GM12878 (cell line): ENCODE data around the gene VPS26A. TPM values are rescaled to one million over a fixed set of nuclear protein-coding genes. Genes with fewer than 3 reads are reported as not detected.

Experiments
- ATAC-seq: fragments of 200-7000 bp; cut with Tn5 transposase; 3 replicates; pipeline ENCODE4 v1.9.1; 2020; ENCODE audit warnings: mild to moderate bottlenecking, moderate library complexity
- BruUV-seq: library from RNA; stranded (reverse); fragments of 400-500 nt; replicated peaks from 2 replicates; lab custom pipeline; 2021; lab: Mats Ljungman, UMichigan
- CTCF ChIA-PET: fragments of 300-600 bp; sonication (Branson Sonifier 250); formaldehyde crosslinking; extraction: SDS; loops from one replicate; lab custom pipeline; 2021; ENCODE audit warnings: inconsistent platforms; lab: Yijun Ruan, JAX
- POLR2A ChIA-PET: fragments of 350-600 bp; formaldehyde crosslinking; extraction: SDS; loops from one replicate; lab custom pipeline; 2021; ENCODE audit warnings: inconsistent platforms; lab: Charles Lee
- RAD21 ChIA-PET: fragments of 300-600 bp; sonication (Branson Sonifier 250); formaldehyde crosslinking; loops from one replicate; lab custom pipeline; 2023; ENCODE audit warnings: antibody characterized with exemption; ENCODE audit not compliant: unreplicated experiment; lab: Charles Lee
- SMC1A ChIA-PET: fragments of 300-600 bp; sonication (Branson Sonifier 250); formaldehyde crosslinking; loops from one replicate; lab custom pipeline; 2023; ENCODE audit not compliant: unreplicated experiment, uncharacterized antibody; lab: Charles Lee
- DNase-seq: peaks from one replicate; pipeline ENCODE4 v3.0.0-alpha.2; 2011; ENCODE audit warnings: low read depth, low spot score
- FAIRE-seq: peaks from 3 replicates; lab custom pipeline; 2011; peaks lifted over from hg19 to GRCh38; lab: Jason Lieb, UNC
- H2AFZ ChIP-seq: 2 replicates; pipeline ENCODE4 v1.6.0; 2011; ENCODE audit warnings: low read depth, low read length, control low read depth; ENCODE audit not compliant: control insufficient read depth
- H3K27ac ChIP-seq: 2 replicates; pipeline ENCODE4 v1.5.1; 2011; ENCODE audit warnings: control low read depth; ENCODE audit not compliant: control insufficient read depth, insufficient read depth
- H3K27me3 ChIP-seq, 2 experiments: replicated peaks in 1 of 2; 2 replicates each; pipeline versions ENCODE4 v1.6.0 to v1.6.1; 2011; ENCODE audit warnings: low read length in 1 of 2; ENCODE audit not compliant: control insufficient read depth in 2 of 2, insufficient read depth in 2 of 2
- H3K36me3 ChIP-seq, 2 experiments: 2 replicates each; pipeline ENCODE4 v1.5.1; 2011; ENCODE audit warnings: low read length in 1 of 2; ENCODE audit not compliant: control insufficient read depth in 2 of 2, insufficient read depth in 2 of 2
- H3K4me1 ChIP-seq: 2 replicates; pipeline ENCODE4 v1.6.1; 2011; ENCODE audit warnings: mild to moderate bottlenecking, low read length, moderate library complexity, mixed read lengths; ENCODE audit not compliant: control insufficient read depth, insufficient read depth
- H3K4me2 ChIP-seq: 2 replicates; pipeline ENCODE4 v1.6.0; 2011; ENCODE audit warnings: control low read depth; ENCODE audit not compliant: control insufficient read depth, insufficient read depth
- H3K4me3 ChIP-seq: fragments of 200-600 bp; sonication (generic); 2 replicates; pipeline ENCODE4 v1.5.1; 2016
- H3K79me2 ChIP-seq: 2 replicates; pipeline ENCODE4 v1.6.0; 2011; ENCODE audit warnings: low read length; ENCODE audit not compliant: control insufficient read depth, insufficient read depth
- H3K9ac ChIP-seq: 2 replicates; pipeline ENCODE4 v1.8.0; 2011; ENCODE audit warnings: low read length, control low read depth, mixed read lengths; ENCODE audit not compliant: control insufficient read depth, insufficient read depth
- H3K9me3 ChIP-seq: replicated peaks from 3 replicates; pipeline ENCODE4 v1.5.1; 2011; ENCODE audit warnings: mild to moderate bottlenecking, low read length; ENCODE audit not compliant: control insufficient read depth, insufficient read depth
- H4K20me1 ChIP-seq: 2 replicates; pipeline ENCODE4 v1.6.0; 2011; ENCODE audit not compliant: control insufficient read depth, insufficient read depth
- CBX5 ChIP-seq: sonication (generic); IDR thresholded peaks from 2 replicates; pipeline ENCODE4 v1.6.1; 2016; ENCODE audit warnings: low read depth, moderate library complexity, mild to moderate bottlenecking, inconsistent platforms
- CHD4 ChIP-seq: fragments of 200-600 bp; sonication (generic); IDR thresholded peaks from 2 replicates; pipeline ENCODE4 v1.6.1; 2016; ENCODE audit warnings: mild to moderate bottlenecking
- EGR1 ChIP-seq, 2 experiments: IDR thresholded peaks; 1 replicate in 1 of 2; 2 replicates in 1 of 2; pipeline ENCODE4 v1.6.1; 2011 to 2012; ENCODE audit warnings: low read depth in 2 of 2, low read length in 2 of 2, borderline replicate concordance in 1 of 2, mild to moderate bottlenecking in 1 of 2, moderate library complexity in 1 of 2
- HCFC1 ChIP-seq: fragments of 150-350 bp; IDR thresholded peaks from 2 replicates; pipeline ENCODE4 v1.6.1; 2014; ENCODE audit warnings: low read length
- IRF3 ChIP-seq: fragments of 450-650 bp; IDR thresholded peaks from 2 replicates; pipeline ENCODE4 v1.6.1; 2014; ENCODE audit warnings: mild to moderate bottlenecking
- NR2C2 ChIP-seq: IDR thresholded peaks from 2 replicates; pipeline ENCODE4 v1.6.1; 2011; ENCODE audit warnings: borderline replicate concordance, low read depth; ENCODE audit not compliant: control insufficient read depth, insufficient read length
- POLR2AphosphoS2 ChIP-seq: IDR thresholded peaks from 2 replicates; pipeline ENCODE4 v1.6.1; 2011; ENCODE audit warnings: low read depth, mild to moderate bottlenecking, low read length, improper control_type of control experiment, moderate library complexity
- RELB ChIP-seq: fragments of 450-650 bp; IDR thresholded peaks from 2 replicates; pipeline ENCODE4 v1.6.1; 2017; ENCODE audit warnings: low read depth, mild to moderate bottlenecking, moderate library complexity
- TAF1 ChIP-seq: IDR thresholded peaks from 2 replicates; pipeline ENCODE4 v1.6.1; 2011; ENCODE audit warnings: mild to moderate bottlenecking, low read depth, low read length, borderline replicate concordance
- TARDBP ChIP-seq: IDR thresholded peaks from 2 replicates; pipeline ENCODE4 v1.6.1; 2016; ENCODE audit warnings: borderline replicate concordance
- TCF3 ChIP-seq: IDR thresholded peaks from 2 replicates; pipeline ENCODE4 v1.6.1; 2012; ENCODE audit warnings: low read depth, mild to moderate bottlenecking, low read length, borderline replicate concordance; ENCODE audit not compliant: insufficient read depth
- USF1 ChIP-seq: IDR thresholded peaks from 2 replicates; pipeline ENCODE4 v1.6.1; 2011; ENCODE audit warnings: borderline replicate concordance, low read depth, mild to moderate bottlenecking, moderate library complexity, mixed read lengths, low read length; ENCODE audit not compliant: insufficient read depth; ENCODE audit errors: extremely low read length
- ZNF24 ChIP-seq: fragments of 450-650 bp; IDR thresholded peaks from 2 replicates; pipeline ENCODE4 v1.6.1; 2017; ENCODE audit warnings: antibody characterized with exemption, mild to moderate bottlenecking
- WGBS: methylation state at CpG from one replicate; pipeline ENCODE4 v1.1.6; 2016; ENCODE audit warnings: low lambda C conversion rate; ENCODE audit not compliant: insufficient replicate concordance, insufficient coverage; ENCODE audit errors: missing lambda C conversion rate; 5-methylcytosine and 5-hydroxymethylcytosine counted together
- in situ Hi-C: fragments of 300-500 bp; cut with MboI; formaldehyde crosslinking; loops from 9 replicates; pipeline ENCODE4 v1.14.3; 2018; ENCODE audit warnings: mixed read lengths
- intact Hi-C: fragments of 100-400 bp; cut with micrococcal nuclease; formaldehyde crosslinking; loops from one replicate; pipeline ENCODE4 v1.14.2; 2022; ENCODE audit not compliant: unreplicated experiment
- polyA plus RNA-seq, 11 experiments: library from polyadenylated mRNA; depleted of rRNA in 4 of 11; unstranded in 6 of 11; stranded (reverse) in 5 of 11; fragments of >200 nt; fragmentation: Nextera tagmentation in 4 of 11; fragmentation: Illumina TruSeq in 1 of 11; extraction: Ambion mirVana in 4 of 11; extraction: Trizol in 1 of 11; gene quantifications; 1 replicate in 1 of 11; 2 replicates in 10 of 11; pipeline versions ENCODE4 v1.2.1 to v1.2.3, GENCODE V29; 2011 to 2016; ENCODE audit warnings: inconsistent platforms in 2 of 11, missing spikeins in 2 of 11, low read depth in 1 of 11
- total RNA-seq, 4 experiments: library from RNA; depleted of rRNA in 3 of 4; stranded (reverse); fragments of >200 nt in 3 of 4; fragmentation: Illumina TruSeq in 1 of 4; extraction: Trizol in 1 of 4; gene quantifications; 2 replicates each; pipeline versions ENCODE4 v1.2.1 to v1.2.3, GENCODE V29; 2013 to 2021
- TF ChIP-seq, protein P1 (sequence below): fragments of 450-650 bp; IDR thresholded peaks from 2 replicates; pipeline ENCODE4 v1.6.1; 2018; ENCODE audit warnings: mild to moderate bottlenecking, low read depth, moderate library complexity; ENCODE audit not compliant: partially characterized antibody

The VPS26A gene
- total and polyA plus RNA-seq, 10 of the 15 experiments (the other 5 are each of a cell fraction or from before 2014, with no cell fraction given): 16.8 to 72.3 (median 26.8) TPM

DNA sequence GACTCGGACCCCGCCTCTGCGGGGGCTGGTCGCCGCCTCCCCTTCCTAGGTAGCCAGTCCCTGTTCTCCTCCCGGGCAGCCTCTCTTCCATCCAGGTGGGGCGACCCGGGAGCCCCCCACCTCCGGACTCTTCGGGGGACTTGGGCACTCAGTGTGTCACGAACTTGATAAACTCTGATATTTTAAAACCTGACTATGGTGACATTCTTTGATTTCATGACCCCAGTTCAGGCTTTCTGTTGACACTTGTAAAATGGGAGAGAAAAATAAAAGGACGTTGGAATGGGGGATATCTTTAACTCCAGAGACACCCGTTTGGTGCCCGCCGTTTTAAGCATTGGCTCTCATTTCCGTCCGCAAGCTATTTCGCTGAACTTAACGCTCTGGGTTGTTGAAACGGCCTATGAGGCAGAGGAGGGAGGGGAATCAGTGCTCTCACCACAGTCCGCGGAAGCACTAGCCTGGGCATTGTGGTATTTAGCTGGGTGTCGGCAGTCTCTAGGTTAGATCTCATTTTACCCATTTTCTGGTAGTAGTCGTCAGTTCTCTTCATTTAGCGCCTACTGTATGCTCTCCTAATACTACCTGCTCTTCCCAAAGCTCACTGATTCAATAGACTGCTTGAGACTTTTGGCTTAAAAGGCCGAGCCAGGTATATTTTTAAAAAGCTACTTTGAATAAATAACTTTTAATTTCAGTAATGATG is 738 bp downstream of the VPS26A start:
- peak overlapping the region; percentile 90 for H3K4me2 ChIP-seq
- POLR2A ChIA-PET: interaction anchor here (0.6 to 1.8 kb wide), 15 partner anchors 12 to 597 kb away, joined by 3 to 8 read pairs (median 3); partner anchors contain the start of gene DDX21
- H3K79me2 ChIP-seq: peaks cover 50% of the 10 kb centered on the region
- peak overlapping the region; percentile 88 for H3K4me3 ChIP-seq
- ATAC-seq: peak; percentile 47
- peak overlapping the region; percentile 86 for H3K27ac ChIP-seq
- H3K36me3 ChIP-seq: no peaks in the 10 kb centered on the region
- no peak for FAIRE-seq
- under 1% methylated on average over 26 of the region's 26 CpGs for WGBS
- SMC1A ChIA-PET: interaction anchor here (0.8 to 2.2 kb wide), 12 partner anchors 11 to 268 kb away, joined by 3 to 20 read pairs (median 5); partner anchors contain the start of gene SRGN
- CTCF ChIA-PET: interaction anchor here (0.5 to 2.6 kb wide), 12 partner anchors 8 to 268 kb away, joined by 3 to 21 read pairs (median 4); partner anchors contain the start of gene DDX21
- H3K9ac ChIP-seq: peak overlapping the region; percentile 88
- peaks cover 4% of the 10 kb centered on the region; the same call in 1 of the 2 replicates for H3K4me1 ChIP-seq
- in situ Hi-C loops: no loop called here
- RAD21 ChIA-PET: interaction anchor here (0.6 to 1.6 kb wide), 15 partner anchors 13 to 286 kb away, joined by 3 to 8 read pairs (median 3); no protein-coding TSS in a partner anchor
- no peaks in the 10 kb centered on the region for H3K9me3 ChIP-seq
- H4K20me1 ChIP-seq: no peaks in the 10 kb centered on the region
- H3K27me3 ChIP-seq: no peaks in the 10 kb centered on the region
- DNase-seq: no peak
- BruUV-seq: TSS peak; percentile 84
- intact Hi-C loops: loop anchor here (10.0 kb wide), 1 partner anchor 100 kb away; the partner anchor contains the start of gene HKDC1
- H2AFZ ChIP-seq: peak overlapping the region; percentile 83
- no peak for TF ChIP-seq TAF1
- no peak for TF ChIP-seq USF1
- TF ChIP-seq POLR2AphosphoS2: no peak
- TF ChIP-seq TARDBP: no peak
- no peak for TF ChIP-seq HCFC1
- TF ChIP-seq, protein P1, sequence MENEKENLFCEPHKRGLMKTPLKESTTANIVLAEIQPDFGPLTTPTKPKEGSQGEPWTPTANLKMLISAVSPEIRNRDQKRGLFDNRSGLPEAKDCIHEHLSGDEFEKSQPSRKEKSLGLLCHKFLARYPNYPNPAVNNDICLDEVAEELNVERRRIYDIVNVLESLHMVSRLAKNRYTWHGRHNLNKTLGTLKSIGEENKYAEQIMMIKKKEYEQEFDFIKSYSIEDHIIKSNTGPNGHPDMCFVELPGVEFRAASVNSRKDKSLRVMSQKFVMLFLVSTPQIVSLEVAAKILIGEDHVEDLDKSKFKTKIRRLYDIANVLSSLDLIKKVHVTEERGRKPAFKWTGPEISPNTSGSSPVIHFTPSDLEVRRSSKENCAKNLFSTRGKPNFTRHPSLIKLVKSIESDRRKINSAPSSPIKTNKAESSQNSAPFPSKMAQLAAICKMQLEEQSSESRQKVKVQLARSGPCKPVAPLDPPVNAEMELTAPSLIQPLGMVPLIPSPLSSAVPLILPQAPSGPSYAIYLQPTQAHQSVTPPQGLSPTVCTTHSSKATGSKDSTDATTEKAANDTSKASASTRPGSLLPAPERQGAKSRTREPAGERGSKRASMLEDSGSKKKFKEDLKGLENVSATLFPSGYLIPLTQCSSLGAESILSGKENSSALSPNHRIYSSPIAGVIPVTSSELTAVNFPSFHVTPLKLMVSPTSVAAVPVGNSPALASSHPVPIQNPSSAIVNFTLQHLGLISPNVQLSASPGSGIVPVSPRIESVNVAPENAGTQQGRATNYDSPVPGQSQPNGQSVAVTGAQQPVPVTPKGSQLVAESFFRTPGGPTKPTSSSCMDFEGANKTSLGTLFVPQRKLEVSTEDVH: no peak
- no peak for TF ChIP-seq IRF3
- TF ChIP-seq EGR1 (IDR thresholded peaks at IDR 0.05; ENCODE audit: borderline replicate concordance in 1 of 2, low read depth in 2 of 2, low read length in 2 of 2): peak in 1 of 2 experiments; percentile 63; a peak in 1 of 3 replicates
- peak; percentile 10; the same call in 1 of the 2 replicates for TF ChIP-seq RELB
- no peak for TF ChIP-seq TCF3
- TF ChIP-seq CHD4: no peak
- TF ChIP-seq CBX5: no peak
- no peak for TF ChIP-seq NR2C2
- no peak for TF ChIP-seq ZNF24
